Adrenal gland (tissue), 5 donors: ENCODE results near the gene OAF.

Experiments used
- CTCF ChIP-seq, 6 experiments: fragments of 450-650 bp in 4 of 6; fragments of 200-600 bp in 2 of 6; sonication (generic) in 1 of 6; IDR thresholded peaks; 1 replicate in 5 of 6; 2 replicates in 1 of 6; pipeline versions ENCODE4 v1.5.1 to v1.8.0; 2016 to 2021; ENCODE audit warnings: antibody characterized with exemption in 6 of 6, mild to moderate bottlenecking in 2 of 6, moderate library complexity in 1 of 6
- POLR2A ChIP-seq, 2 donors: fragments of 450-650 bp; IDR thresholded peaks; one replicate each; pipeline ENCODE4 v1.6.1; 2017; ENCODE audit warnings: antibody characterized with exemption in 2 of 2, mild to moderate bottlenecking in 2 of 2, moderate library complexity in 1 of 2
- donor health status: DM: no; HTN: no; CAD: no.

- TF ChIP-seq CTCF (IDR thresholded peaks at IDR 0.05) (no peak), POLR2A (IDR thresholded peaks at IDR 0.05) (no peak)
Observed at GRCh38 chr11:120230433-120231071, 19.7 kb downstream of the OAF start.
